ENCODE results near the gene PRDM5. TPM values are rescaled to one million over a fixed set of nuclear protein-coding genes. Genes with fewer than 3 reads are reported as not detected.

PRDM5 gene
- total RNA-seq, 2 donors from 2014 or later: 9.2 to 9.3 TPM

- no peaks in the 10 kb centered on the region for H3K4me1 ChIP-seq
- TF ChIP-seq, protein P1, sequence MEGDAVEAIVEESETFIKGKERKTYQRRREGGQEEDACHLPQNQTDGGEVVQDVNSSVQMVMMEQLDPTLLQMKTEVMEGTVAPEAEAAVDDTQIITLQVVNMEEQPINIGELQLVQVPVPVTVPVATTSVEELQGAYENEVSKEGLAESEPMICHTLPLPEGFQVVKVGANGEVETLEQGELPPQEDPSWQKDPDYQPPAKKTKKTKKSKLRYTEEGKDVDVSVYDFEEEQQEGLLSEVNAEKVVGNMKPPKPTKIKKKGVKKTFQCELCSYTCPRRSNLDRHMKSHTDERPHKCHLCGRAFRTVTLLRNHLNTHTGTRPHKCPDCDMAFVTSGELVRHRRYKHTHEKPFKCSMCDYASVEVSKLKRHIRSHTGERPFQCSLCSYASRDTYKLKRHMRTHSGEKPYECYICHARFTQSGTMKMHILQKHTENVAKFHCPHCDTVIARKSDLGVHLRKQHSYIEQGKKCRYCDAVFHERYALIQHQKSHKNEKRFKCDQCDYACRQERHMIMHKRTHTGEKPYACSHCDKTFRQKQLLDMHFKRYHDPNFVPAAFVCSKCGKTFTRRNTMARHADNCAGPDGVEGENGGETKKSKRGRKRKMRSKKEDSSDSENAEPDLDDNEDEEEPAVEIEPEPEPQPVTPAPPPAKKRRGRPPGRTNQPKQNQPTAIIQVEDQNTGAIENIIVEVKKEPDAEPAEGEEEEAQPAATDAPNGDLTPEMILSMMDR (IDR thresholded peaks at IDR 0.05): no peak
- intact Hi-C loops (cut with DNase I): no loop called here
- H3K27ac ChIP-seq: no peak overlapping the region
- H3K36me3 ChIP-seq: no peaks in the 10 kb centered on the region
- no peak overlapping the region for H3K9ac ChIP-seq (ENCODE audit: low read depth in 2 of 2, low read length in 2 of 2)
- DNase-seq: no peak
- H3K9me3 ChIP-seq: no peaks in the 10 kb centered on the region
- H3K4me3 ChIP-seq: no peak overlapping the region
- H3K27me3 ChIP-seq: no peaks in the 10 kb centered on the region
Measured at GRCh38 chr4:120704538-120704937, 218.0 kb downstream of the PRDM5 start.

DNA sequence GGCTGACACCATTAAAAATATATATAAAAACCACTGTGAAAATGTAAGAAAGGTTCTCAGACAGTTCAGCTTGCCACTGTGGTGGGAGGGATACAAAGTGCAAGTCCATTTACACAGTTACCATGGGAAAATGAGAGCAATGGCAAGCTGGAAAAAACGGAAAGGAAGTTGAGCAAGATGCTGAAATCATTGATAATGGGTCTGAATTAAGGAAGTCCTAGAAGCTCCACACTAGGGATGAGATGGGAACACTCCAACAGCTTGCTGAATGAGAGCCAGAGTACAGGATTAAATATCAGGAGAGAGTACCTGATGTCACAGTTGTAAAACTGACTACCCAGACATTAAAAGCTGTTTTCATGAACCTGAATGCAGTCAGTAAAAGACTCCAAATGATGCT is 218.6 kb downstream of the PRDM5 start:
- H3K4me3 ChIP-seq: no peak overlapping the region
- H3K27ac ChIP-seq: no peak overlapping the region
- no peak for DNase-seq
- no peaks in the 10 kb centered on the region for H3K36me3 ChIP-seq
- no peaks in the 10 kb centered on the region for H3K4me1 ChIP-seq
- intact Hi-C loops (cut with DNase I): no loop called here
- H3K9me3 ChIP-seq: no peaks in the 10 kb centered on the region
- no peaks in the 10 kb centered on the region for H3K27me3 ChIP-seq
- TF ChIP-seq, protein P1 (IDR thresholded peaks at IDR 0.05): no peak
- H3K9ac ChIP-seq (ENCODE audit: low read depth in 2 of 2, low read length in 2 of 2): no peak overlapping the region

- H3K4me1 ChIP-seq: no peaks in the 10 kb centered on the region
- TF ChIP-seq, protein P1 (IDR thresholded peaks at IDR 0.05): no peak
- intact Hi-C loops (cut with DNase I): no loop called here
Measured at GRCh38 chr4:120699354-120699753, 223.2 kb downstream of the PRDM5 start.

GRCh38 chr4:120694973-120695372 is 227.6 kb downstream of the PRDM5 start:
- H3K27ac ChIP-seq: no peak overlapping the region
- no peaks in the 10 kb centered on the region for H3K9me3 ChIP-seq
- DNase-seq: peak; percentile 68
- H3K27me3 ChIP-seq: no peaks in the 10 kb centered on the region
- no peak overlapping the region for H3K4me3 ChIP-seq
- no peaks in the 10 kb centered on the region for H3K36me3 ChIP-seq
- H3K9ac ChIP-seq (ENCODE audit: low read depth in 2 of 2, low read length in 2 of 2): no peak overlapping the region
- intact Hi-C loops (cut with DNase I): no loop called here
- H3K4me1 ChIP-seq: no peaks in the 10 kb centered on the region
- TF ChIP-seq, protein P1 (IDR thresholded peaks at IDR 0.05): no peak

More at GRCh38 chr4:120699354-120699753, 223.2 kb downstream of the PRDM5 start:
- Histone ChIP-seq H3K9me3 (no peaks in the 10 kb centered on the region), H3K27ac (no peak overlapping the region), H3K4me3 (no peak overlapping the region), H3K36me3 (no peaks in the 10 kb centered on the region), H3K9ac (ENCODE audit: low read depth in 2 of 2, low read length in 2 of 2) (no peak overlapping the region), H3K27me3 (no peaks in the 10 kb centered on the region)
- DNase-seq: no peak

- intact Hi-C loops (cut with DNase I): no loop called here
- Histone ChIP-seq H3K9me3 (no peaks in the 10 kb centered on the region), H3K27me3 (no peaks in the 10 kb centered on the region), H3K27ac (no peak overlapping the region), H3K9ac (ENCODE audit: low read depth in 2 of 2, low read length in 2 of 2) (no peak overlapping the region), H3K4me1 (no peaks in the 10 kb centered on the region), H3K36me3 (no peaks in the 10 kb centered on the region), H3K4me3 (no peak overlapping the region)
- TF ChIP-seq, protein P1 (IDR thresholded peaks at IDR 0.05): no peak
- DNase-seq: no peak
Measured at GRCh38 chr4:120693816-120694215, 228.7 kb downstream of the PRDM5 start.

DNA sequence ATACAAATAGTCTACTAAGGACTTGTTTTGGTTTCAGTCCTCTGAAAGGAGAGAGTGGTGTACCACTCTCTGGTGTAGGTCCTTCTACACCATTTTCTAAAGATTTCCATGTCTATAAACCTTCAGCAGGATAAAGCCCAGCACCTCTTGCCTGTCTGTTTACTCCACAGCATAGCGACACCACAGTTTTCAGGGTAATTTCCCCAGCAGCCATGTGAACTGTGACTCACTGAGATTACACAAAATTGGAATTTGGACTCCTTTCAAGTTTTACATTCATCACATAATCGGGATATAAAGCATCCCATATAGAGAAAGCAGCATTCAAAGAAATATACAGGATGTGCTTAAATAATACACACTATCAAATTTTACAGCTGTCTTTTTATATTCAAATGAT is 229.6 kb downstream of the PRDM5 start:
- H3K36me3 ChIP-seq: no peaks in the 10 kb centered on the region
- H3K9me3 ChIP-seq: no peaks in the 10 kb centered on the region
- no peak overlapping the region for H3K27ac ChIP-seq
- peak; percentile 46 for DNase-seq
- H3K9ac ChIP-seq (ENCODE audit: low read depth in 2 of 2, low read length in 2 of 2): no peak overlapping the region
- no peaks in the 10 kb centered on the region for H3K27me3 ChIP-seq
- H3K4me1 ChIP-seq: no peaks in the 10 kb centered on the region
- intact Hi-C loops (cut with DNase I): no loop called here
- no peak overlapping the region for H3K4me3 ChIP-seq
- TF ChIP-seq, protein P1 (IDR thresholded peaks at IDR 0.05): no peak
